Adrenal gland (tissue), 5 donors: Measurements from ENCODE around the gene NUP93.

ENCODE experiments used
- POLR2A ChIP-seq, 2 donors: fragments of 450-650 bp; IDR thresholded peaks; one replicate each; pipeline ENCODE4 v1.6.1; 2017; ENCODE audit warnings: antibody characterized with exemption in 2 of 2, mild to moderate bottlenecking in 2 of 2, moderate library complexity in 1 of 2
- TF ChIP-seq, protein P1 (sequence below), 6 experiments: fragments of 450-650 bp in 4 of 6; fragments of 200-600 bp in 2 of 6; sonication (generic) in 1 of 6; IDR thresholded peaks; 1 replicate in 5 of 6; 2 replicates in 1 of 6; pipeline versions ENCODE4 v1.5.1 to v1.8.0; 2016 to 2021; ENCODE audit warnings: antibody characterized with exemption in 6 of 6, mild to moderate bottlenecking in 2 of 6, moderate library complexity in 1 of 6
- donor health status: DM: no; HTN: no; CAD: no.

GRCh38 chr16:56690420-56691122, 39.4 kb upstream of the NUP93 start:
- no peak for TF ChIP-seq POLR2A (IDR thresholded peaks at IDR 0.05)
- TF ChIP-seq, protein P1, sequence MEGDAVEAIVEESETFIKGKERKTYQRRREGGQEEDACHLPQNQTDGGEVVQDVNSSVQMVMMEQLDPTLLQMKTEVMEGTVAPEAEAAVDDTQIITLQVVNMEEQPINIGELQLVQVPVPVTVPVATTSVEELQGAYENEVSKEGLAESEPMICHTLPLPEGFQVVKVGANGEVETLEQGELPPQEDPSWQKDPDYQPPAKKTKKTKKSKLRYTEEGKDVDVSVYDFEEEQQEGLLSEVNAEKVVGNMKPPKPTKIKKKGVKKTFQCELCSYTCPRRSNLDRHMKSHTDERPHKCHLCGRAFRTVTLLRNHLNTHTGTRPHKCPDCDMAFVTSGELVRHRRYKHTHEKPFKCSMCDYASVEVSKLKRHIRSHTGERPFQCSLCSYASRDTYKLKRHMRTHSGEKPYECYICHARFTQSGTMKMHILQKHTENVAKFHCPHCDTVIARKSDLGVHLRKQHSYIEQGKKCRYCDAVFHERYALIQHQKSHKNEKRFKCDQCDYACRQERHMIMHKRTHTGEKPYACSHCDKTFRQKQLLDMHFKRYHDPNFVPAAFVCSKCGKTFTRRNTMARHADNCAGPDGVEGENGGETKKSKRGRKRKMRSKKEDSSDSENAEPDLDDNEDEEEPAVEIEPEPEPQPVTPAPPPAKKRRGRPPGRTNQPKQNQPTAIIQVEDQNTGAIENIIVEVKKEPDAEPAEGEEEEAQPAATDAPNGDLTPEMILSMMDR (IDR thresholded peaks at IDR 0.05), result no peak
